ENCODE results near the gene CELA3A. TPM values are rescaled to one million over a fixed set of nuclear protein-coding genes. Genes with fewer than 3 reads are reported as not detected.
A peak's percentile ranks its signal among the peaks of the same experiment; 100 is the strongest.

Gene CELA3A
- total RNA-seq, 1 donor from 2014 or later, result not detected

- Histone ChIP-seq H3K4me1 (peaks cover 12% of the 10 kb centered on the region), H3K27me3 (ENCODE audit: low read depth) (no peaks in the 10 kb centered on the region), H3K9me3 (replicated peaks) (peaks cover 5% of the 10 kb centered on the region), H3K27ac (replicated peaks) (no peak overlapping the region), H3K36me3 (no peaks in the 10 kb centered on the region), H3K4me3 (no peak overlapping the region)
- intact Hi-C loops (cut with micrococcal nuclease), result no loop called here
- TF ChIP-seq CTCF (IDR thresholded peaks at IDR 0.05; ENCODE audit: borderline replicate concordance), result no peak
- no peak for DNase-seq
Observed at GRCh38 chr1:22045604-22046228, 44.3 kb downstream of the CELA3A start.

GRCh38 chr1:22048351-22049192, 47.1 kb downstream of the CELA3A start:
- Histone ChIP-seq H3K4me1 (peaks cover 26% of the 10 kb centered on the region), H3K9me3 (replicated peaks) (peaks cover 5% of the 10 kb centered on the region), H3K27me3 (ENCODE audit: low read depth) (no peaks in the 10 kb centered on the region), H3K4me3 (no peak overlapping the region), H3K36me3 (no peaks in the 10 kb centered on the region), H3K27ac (replicated peaks) (no peak overlapping the region)
- intact Hi-C loops (cut with micrococcal nuclease), result no loop called here
- TF ChIP-seq CTCF (IDR thresholded peaks at IDR 0.05; ENCODE audit: borderline replicate concordance), result no peak
- DNase-seq, result no peak

- no peaks in the 10 kb centered on the region for H3K27me3 ChIP-seq (ENCODE audit: low read depth)
- intact Hi-C loops (cut with micrococcal nuclease), result no loop called here
- peaks cover 41% of the 10 kb centered on the region for H3K4me1 ChIP-seq
- H3K9me3 ChIP-seq (replicated peaks), result peaks cover 5% of the 10 kb centered on the region
- no peak for DNase-seq
- H3K27ac ChIP-seq (replicated peaks), result no peak overlapping the region
- TF ChIP-seq CTCF (IDR thresholded peaks at IDR 0.05; ENCODE audit: borderline replicate concordance), result no peak
- no peaks in the 10 kb centered on the region for H3K36me3 ChIP-seq
- H3K4me3 ChIP-seq, result no peak overlapping the region
Observed at GRCh38 chr1:22050330-22050729, 48.9 kb downstream of the CELA3A start.

- TF ChIP-seq CTCF (IDR thresholded peaks at IDR 0.05; ENCODE audit: borderline replicate concordance), result no peak
Observed at GRCh38 chr1:22051607-22052114, 50.2 kb downstream of the CELA3A start.

GRCh38 chr1:22052115-22053016, 50.9 kb downstream of the CELA3A start, which contains the start of gene CDC42:
Gene CDC42 (plus strand): TSS chr1:22052709. CDS start chr1:22078479, 25,770 bp downstream.
- peak within 1 kb of the TSS; percentile 87 for H3K4me3 ChIP-seq
- H3K27me3 ChIP-seq (ENCODE audit: low read depth), result no peaks in the 10 kb centered on the region
- no peak for TF ChIP-seq CTCF (IDR thresholded peaks at IDR 0.05; ENCODE audit: borderline replicate concordance)
- H3K9me3 ChIP-seq (replicated peaks), result no peaks in the 10 kb centered on the region
- intact Hi-C loops (cut with micrococcal nuclease), result no loop called here
- DNase-seq, result peak; percentile 97
- peak within 1 kb of the TSS; percentile 99 for H3K27ac ChIP-seq (replicated peaks)
- no peaks in the 10 kb centered on the region for H3K36me3 ChIP-seq
- peaks cover 62% of the 10 kb centered on the region for H3K4me1 ChIP-seq

More at GRCh38 chr1:22051607-22052114, 50.2 kb downstream of the CELA3A start:
- Histone ChIP-seq H3K4me1 (peaks cover 55% of the 10 kb centered on the region), H3K27me3 (ENCODE audit: low read depth) (no peaks in the 10 kb centered on the region), H3K27ac (replicated peaks) (peak overlapping the region; percentile 99), H3K36me3 (no peaks in the 10 kb centered on the region), H3K4me3 (peak overlapping the region; percentile 87), H3K9me3 (replicated peaks) (no peaks in the 10 kb centered on the region)
- DNase-seq, result no peak
- intact Hi-C loops (cut with micrococcal nuclease), result no loop called here
